HG03354 (cell line): ENCODE data around the gene MDK.
"Not testable (repeated sequence)": the region's sequence is repeated elsewhere in the genome, so short reads cannot be mapped to it uniquely, and the experiment has no call there.

Source experiments
- ATAC-seq: cut with Tn5 transposase; IDR thresholded peaks from one replicate; pipeline ENCODE4 v1.9.1; 2021; ENCODE audit warnings: mild to moderate bottlenecking; ENCODE audit not compliant: unreplicated experiment, poor library complexity, severe bottlenecking

The MDK gene

GRCh38 chr11:46364791-46365190, 16.7 kb upstream of the MDK start:
- ATAC-seq, result no peak

DNA sequence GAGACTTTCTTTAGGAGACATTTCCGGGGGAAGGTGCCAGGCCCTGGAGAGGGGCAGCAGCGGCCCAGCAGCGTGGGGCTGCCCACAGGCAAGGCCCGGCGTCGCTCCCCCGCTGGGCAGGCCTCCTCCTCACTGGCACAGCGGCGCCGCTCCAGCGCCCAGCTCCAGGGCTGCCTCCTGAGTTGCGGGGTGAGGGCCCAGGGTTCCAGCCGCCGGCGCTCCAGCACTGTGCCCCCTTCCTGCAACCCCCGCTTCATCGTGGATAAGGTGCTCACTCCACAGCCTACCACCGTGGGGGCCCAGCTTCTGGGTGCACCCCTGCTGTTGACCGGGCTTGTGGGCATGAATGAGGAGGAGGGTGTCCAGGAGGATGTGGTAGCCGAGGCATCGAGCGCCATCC, 15.2 kb upstream of the MDK start:
- ATAC-seq, result no peak

DNA sequence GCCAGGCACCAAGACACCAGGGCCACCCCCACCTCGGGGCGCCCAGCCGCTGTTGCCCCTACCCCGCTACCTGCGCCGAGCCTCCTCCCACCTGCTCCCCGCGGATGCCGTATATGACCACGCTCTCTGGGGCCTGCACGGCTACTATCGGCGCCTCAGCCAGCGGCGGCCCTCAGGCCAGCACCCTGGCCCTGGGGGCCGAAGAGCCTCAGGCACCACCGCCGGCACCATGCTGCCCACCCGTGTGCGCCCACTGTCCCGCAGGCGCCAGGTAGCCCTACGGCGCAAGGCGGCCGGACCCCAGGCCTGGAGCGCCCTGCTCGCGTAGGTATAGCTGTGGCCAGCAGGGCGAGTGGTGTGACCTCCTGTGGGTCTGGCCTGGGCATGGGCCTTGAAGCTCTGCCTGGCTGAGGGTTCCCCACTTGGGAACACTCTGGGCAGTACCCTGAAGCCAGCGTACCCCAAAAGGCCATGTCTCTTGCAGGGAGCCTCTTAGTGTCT, 14.8 kb upstream of the MDK start:
- no peak for ATAC-seq

GRCh38 chr11:46367244-46367915, 14.1 kb upstream of the MDK start:
- ATAC-seq, result no peak

DNA sequence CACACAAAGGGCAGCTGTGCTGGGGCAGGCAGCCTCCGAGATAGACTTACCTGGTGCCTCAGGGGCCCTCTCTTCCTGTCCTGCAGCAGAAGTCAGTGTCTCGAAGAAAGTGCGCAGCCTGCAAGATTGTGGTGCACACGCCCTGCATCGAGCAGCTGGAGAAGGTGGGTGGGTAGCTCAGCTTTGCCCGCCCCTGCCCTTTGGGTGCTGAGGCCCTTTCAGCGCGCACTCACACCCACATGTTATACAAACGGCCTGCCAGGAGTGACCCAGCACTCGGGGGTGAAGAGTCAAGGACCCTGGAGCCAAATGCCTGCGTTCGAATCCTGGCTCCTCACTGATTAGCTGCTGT, 13.6 kb upstream of the MDK start:
- ATAC-seq, result no peak

- ATAC-seq, result peak; percentile 67
Observed at GRCh38 chr11:46369458-46370152, 11.9 kb upstream of the MDK start.

DNA sequence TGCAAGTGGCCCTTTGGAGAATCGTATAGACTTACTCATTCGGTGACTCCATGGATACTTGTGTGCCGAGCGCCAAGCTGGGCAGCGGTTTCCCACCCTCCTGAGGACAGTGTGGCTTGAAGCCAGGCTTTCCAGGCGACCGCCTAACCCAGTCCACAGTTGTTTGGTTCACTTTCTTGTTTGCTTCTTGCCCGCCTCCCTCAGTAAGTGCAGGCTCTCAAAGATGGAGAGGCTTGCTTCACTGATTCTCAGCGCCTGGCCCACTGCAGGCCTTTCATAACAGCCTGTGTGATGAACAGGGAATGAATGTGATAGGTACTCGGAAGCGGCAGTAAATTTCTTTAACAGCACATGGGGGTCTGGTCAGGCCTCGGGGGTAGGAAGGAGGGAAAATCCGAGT, 11.2 kb upstream of the MDK start:
- no peak for ATAC-seq

DNA sequence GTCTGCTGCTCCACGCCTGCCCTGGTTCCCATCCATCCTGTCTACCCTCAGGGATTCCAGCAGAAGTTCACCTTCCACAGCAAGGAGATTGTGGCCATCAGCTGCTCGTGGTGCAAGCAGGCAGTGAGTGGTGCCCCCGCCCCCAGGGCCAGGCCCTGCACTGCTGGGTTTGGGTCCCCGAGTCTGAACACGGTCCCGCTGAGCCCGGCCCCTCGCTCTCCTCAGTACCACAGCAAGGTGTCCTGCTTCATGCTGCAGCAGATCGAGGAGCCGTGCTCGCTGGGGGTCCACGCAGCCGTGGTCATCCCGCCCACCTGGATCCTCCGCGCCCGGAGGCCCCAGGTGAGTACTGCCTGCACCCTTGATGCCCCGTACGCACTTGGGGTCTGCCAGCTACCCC, 10.2 kb upstream of the MDK start:
- ATAC-seq, result not testable (repeated sequence)

- ATAC-seq, result no peak
Observed at GRCh38 chr11:46372086-46372485, 9.4 kb upstream of the MDK start.

DNA sequence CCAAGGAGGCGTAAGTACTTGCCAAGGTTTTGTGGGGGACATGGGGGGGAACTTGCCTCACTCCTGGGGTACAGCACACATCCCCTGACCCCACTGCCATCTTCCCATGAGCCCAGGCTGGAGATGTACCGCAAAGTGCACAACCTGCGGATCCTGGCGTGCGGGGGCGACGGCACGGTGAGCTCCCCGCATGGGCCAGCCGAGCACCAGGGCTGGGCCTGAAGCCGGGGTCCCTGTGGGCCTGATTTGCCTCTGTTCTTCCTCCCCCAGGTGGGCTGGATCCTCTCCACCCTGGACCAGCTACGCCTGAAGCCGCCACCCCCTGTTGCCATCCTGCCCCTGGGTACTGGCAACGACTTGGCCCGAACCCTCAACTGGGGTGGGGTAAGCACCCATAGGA, 9.0 kb upstream of the MDK start:
- not testable (repeated sequence) for ATAC-seq

GRCh38 chr11:46373787-46374740, 7.4 kb upstream of the MDK start:
- ATAC-seq, result no peak

DNA sequence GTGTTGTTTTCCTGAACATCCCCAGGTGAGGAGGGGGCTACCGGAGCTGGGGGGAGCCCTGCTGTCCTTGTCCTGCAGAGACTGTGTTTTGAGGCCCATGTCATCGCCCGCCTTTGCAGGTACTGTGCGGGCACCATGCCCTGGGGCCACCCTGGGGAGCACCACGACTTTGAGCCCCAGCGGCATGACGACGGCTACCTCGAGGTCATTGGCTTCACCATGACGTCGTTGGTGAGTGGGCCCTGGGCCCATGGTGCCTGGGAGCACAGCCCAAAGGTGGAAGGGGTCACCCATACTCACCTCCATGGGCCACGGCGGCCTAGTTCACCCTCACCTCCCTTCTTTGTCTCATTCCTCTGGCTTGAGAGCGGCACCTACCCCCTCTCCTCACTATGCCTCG, 6.7 kb upstream of the MDK start:
- ATAC-seq, result no peak

- no peak for ATAC-seq
Observed at GRCh38 chr11:46375392-46376101, 5.9 kb upstream of the MDK start.

DNA sequence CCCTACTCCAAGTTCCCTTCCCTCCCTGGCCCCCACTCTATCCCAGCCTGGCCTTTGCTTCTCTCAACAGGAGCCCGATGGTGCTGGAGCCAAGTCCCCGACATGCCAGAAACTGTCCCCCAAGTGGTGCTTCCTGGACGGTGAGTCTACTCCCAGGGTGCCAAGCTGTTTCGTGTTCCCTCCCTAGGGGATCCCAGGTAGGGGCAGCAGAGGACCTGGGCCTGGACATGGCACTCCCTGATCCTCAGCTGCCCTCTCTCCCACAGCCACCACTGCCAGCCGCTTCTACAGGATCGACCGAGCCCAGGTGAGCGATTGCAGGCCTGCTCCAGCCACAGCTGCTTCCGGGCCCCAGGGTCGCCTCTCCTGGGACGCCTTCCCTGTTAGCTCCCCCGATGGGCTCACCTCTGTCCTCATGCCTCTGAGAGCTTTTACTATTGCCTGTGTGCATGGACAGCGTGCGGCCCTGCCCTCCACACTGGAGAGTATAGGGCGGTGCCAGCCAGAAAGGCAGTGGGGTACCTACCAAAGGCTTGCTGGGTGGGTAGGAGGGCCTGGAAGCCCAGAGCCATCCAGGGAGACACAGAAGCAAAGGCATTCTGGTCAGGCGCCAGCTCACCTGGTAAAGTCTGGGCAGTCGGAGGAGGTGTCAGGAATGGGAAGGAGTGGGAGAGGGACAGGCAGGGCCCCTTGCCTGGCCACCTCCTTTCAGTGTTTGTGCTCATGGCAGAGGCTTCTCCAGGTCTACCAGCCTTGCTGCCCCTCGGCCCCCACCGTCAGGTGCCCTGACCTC, 5.0 kb upstream of the MDK start:
- ATAC-seq, result no peak

DNA sequence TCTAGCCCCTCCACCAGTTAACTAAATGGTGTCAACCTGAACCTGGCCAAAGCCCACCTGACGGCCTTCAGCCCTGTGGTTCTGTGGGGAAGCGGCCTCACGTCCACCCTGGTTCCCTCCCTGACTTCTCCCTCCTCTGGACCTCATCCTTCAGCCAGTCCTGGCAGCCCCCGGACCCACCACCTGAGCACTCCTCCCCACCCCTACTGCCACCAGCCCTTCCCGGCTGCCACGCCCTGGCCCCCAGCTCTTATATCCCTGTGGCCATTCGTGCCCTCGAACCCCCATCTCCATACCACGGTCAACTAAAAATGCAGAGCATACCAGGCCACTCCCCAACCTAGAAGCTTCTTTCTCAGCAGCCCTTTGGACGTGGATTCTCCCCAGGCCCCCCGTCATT, 4.2 kb upstream of the MDK start:
- no peak for ATAC-seq

- no peak for ATAC-seq
Observed at GRCh38 chr11:46377831-46378230, 3.6 kb upstream of the MDK start.

DNA sequence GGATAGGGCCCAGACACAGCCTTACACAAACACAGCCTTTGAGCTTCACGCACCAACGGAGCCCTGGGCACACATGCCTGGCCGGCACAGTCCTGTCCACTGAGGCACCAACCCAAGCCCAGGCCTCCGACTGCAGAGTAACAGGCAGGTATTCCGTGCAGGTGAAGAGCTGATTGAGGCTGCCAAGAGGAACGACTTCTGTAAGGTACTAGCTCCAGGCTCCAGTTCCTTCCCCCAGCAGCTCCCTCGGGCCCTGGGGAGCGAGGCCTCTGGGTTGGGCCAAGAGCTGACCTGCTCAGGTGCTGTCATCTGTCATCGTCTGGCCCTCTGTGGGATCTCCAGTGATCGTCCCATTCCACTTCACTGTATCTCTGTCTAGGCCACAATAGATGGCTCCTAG, 3.2 kb upstream of the MDK start:
- no peak for ATAC-seq

- no peak for ATAC-seq
Observed at GRCh38 chr11:46378811-46379481, 2.5 kb upstream of the MDK start.
